ENCODE measurements around the gene PKHD1.
"Not testable (repeated sequence)": the region's sequence is repeated elsewhere in the genome, so short reads cannot be mapped to it uniquely, and the experiment has no call there.

Gene PKHD1

DNA sequence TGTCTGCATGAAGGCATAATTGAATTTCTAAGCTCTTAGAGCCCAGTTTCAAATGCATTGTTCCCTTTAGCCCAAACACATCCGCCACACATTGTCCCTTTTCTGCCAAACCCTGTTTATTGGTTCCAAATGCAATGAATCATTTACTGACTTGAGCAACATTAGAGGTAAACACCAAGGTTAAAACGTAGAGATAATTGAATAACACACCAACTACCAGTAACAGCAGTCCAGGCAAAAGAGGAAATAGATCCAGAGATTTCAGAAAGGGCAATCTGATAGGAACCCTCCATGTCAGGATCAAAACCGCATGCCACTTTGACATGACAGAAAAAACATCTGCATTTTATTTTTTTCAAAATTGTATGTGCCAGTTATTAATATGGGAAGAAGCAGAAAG lies 114.8 kb downstream of the PKHD1 start:
- H3K9me3 ChIP-seq (ENCODE audit: control insufficient read depth, insufficient read depth, low read length) = no peaks in the 10 kb centered on the region
- no peaks in the 10 kb centered on the region for H3K4me1 ChIP-seq (ENCODE audit: control insufficient read depth, insufficient read depth, low read length)
- no peak overlapping the region for H3K4me3 ChIP-seq (ENCODE audit: low read depth, low read length)
- no peaks in the 10 kb centered on the region for H3K27me3 ChIP-seq (ENCODE audit: control insufficient read depth, insufficient read depth, low read length)
- no peak overlapping the region for H3K9ac ChIP-seq (ENCODE audit: low read depth, low read length)
- no peaks in the 10 kb centered on the region for H3K36me3 ChIP-seq (ENCODE audit: control insufficient read depth, insufficient read depth, low read length)

DNA sequence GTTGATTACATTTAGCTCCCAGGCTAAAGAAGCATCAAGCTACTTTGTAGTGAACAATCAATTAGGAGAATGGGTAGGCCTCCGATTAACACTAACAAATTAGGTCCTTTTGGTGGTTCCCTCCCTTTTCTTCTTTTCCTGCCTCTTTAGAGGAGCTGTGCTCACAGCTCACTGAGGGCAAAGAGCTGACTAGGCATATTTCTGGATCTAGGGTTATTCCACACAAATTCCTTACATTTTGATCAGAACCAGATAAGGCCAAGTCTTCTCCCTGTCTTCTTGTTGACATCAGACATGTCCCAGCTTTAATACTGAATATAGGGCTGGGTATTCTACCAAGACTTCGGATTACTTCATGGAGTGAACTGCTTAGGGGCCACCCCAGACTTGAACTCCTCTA lies 119.1 kb downstream of the PKHD1 start:
- Histone ChIP-seq H3K4me1 (ENCODE audit: control insufficient read depth, insufficient read depth, low read length) (no peaks in the 10 kb centered on the region), H3K27me3 (ENCODE audit: control insufficient read depth, insufficient read depth, low read length) (no peaks in the 10 kb centered on the region), H3K36me3 (ENCODE audit: control insufficient read depth, insufficient read depth, low read length) (no peaks in the 10 kb centered on the region), H3K9ac (ENCODE audit: low read depth, low read length) (no peak overlapping the region), H3K9me3 (ENCODE audit: control insufficient read depth, insufficient read depth, low read length) (no peaks in the 10 kb centered on the region), H3K4me3 (ENCODE audit: low read depth, low read length) (no peak overlapping the region)

DNA sequence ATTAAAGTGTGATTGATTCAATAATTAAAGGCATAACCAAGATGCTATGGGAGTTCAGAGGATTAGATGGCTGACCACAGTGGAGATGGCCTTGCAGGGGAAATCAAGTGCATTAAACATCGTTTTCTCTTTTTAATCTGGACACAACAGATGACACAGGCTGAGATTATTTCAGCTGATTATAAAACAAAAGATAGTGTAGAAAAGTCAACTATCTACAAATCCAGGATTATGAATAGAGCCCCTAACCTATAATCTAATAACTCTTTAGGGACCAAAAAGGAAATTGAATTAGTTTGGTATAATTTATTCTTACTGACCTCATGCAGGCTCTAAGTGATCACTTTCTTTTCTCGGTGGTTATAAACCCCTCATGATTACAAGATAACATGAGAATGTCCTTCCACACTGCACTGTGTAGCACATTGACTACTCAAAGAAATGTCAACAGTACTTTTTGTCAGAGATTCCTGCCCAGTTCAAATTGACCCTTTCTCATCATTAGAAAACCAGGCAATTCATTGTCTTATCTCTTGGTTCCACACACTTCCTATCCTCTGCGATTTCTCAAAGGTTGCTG lies 122.1 kb downstream of the PKHD1 start:
- Histone ChIP-seq H3K27me3 (ENCODE audit: control insufficient read depth, insufficient read depth, low read length) (no peaks in the 10 kb centered on the region), H3K9ac (ENCODE audit: low read depth, low read length) (no peak overlapping the region), H3K4me3 (ENCODE audit: low read depth, low read length) (no peak overlapping the region)

DNA sequence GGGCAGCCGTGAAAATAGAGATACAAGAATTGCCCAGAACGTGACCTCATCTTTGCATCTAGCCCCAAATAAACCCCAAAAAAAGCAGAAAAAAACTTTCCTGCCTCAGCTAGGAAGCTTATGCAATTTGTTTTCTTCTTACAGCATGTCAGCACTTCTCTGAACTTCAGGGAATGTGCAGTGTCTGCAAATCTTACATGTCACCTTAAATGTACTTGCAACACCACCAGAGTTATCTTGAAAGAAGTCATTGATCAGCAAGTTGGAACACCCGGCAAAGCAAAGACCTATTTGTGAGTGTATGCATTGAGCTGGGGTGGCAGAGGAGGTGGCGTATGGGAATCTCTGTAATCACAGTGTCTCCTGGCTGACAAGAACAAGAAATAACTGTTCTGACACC lies 123.4 kb downstream of the PKHD1 start:
- Histone ChIP-seq H3K9me3 (ENCODE audit: control insufficient read depth, insufficient read depth, low read length) (no peaks in the 10 kb centered on the region), H3K4me1 (ENCODE audit: control insufficient read depth, insufficient read depth, low read length) (no peaks in the 10 kb centered on the region), H3K27me3 (ENCODE audit: control insufficient read depth, insufficient read depth, low read length) (no peaks in the 10 kb centered on the region), H3K4me3 (ENCODE audit: low read depth, low read length) (no peak overlapping the region), H3K36me3 (ENCODE audit: control insufficient read depth, insufficient read depth, low read length) (no peaks in the 10 kb centered on the region), H3K9ac (ENCODE audit: low read depth, low read length) (no peak overlapping the region)

More for the DNA sequence above, 122.1 kb downstream of the PKHD1 start:
- H3K4me1 ChIP-seq (ENCODE audit: control insufficient read depth, insufficient read depth, low read length) = no peaks in the 10 kb centered on the region
- H3K9me3 ChIP-seq (ENCODE audit: control insufficient read depth, insufficient read depth, low read length) = no peaks in the 10 kb centered on the region
- no peaks in the 10 kb centered on the region for H3K36me3 ChIP-seq (ENCODE audit: control insufficient read depth, insufficient read depth, low read length)

DNA sequence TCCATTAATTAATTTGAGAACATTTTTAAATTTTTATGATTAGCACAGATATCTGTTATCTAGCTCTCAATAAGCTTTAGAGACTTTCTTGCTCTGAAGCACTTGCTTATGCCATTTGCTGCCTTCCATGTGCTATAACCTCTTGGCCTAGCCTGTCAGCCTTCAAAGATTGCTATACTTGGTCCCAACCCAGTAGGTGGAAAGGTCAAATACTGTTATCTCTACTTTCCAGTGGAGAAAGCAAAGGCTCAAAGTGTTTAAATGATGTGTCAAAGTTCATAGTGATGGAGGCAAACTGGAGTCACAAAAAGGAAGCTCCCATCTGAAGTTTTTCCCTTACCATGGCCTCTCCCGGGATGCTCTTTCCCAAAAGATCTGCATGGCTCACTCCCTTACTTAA lies 125.1 kb downstream of the PKHD1 start:
- H3K36me3 ChIP-seq (ENCODE audit: control insufficient read depth, insufficient read depth, low read length) = no peaks in the 10 kb centered on the region
- no peak overlapping the region for H3K4me3 ChIP-seq (ENCODE audit: low read depth, low read length)
- no peaks in the 10 kb centered on the region for H3K27me3 ChIP-seq (ENCODE audit: control insufficient read depth, insufficient read depth, low read length)
- H3K4me1 ChIP-seq (ENCODE audit: control insufficient read depth, insufficient read depth, low read length) = no peaks in the 10 kb centered on the region
- no peak overlapping the region for H3K9ac ChIP-seq (ENCODE audit: low read depth, low read length)
- H3K9me3 ChIP-seq (ENCODE audit: control insufficient read depth, insufficient read depth, low read length) = no peaks in the 10 kb centered on the region

DNA sequence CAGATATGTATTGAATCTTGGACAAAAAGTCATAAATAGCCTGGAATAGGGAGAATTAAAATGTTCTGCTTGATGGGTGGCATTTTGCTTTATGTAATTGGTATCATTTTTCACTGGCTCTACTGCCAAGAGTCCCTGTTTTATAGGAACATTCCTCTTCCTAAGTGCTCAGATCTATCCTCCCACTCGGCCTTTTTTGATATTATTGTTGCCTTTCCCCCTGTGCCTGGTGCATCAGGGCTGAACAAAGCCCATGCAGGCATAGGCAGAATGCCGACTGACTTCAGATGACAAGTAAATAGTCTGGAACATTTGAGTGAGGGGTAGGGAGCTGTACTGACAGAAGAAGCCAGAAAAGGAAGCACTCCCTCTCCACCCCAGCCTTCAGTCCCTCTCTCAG lies 127.0 kb downstream of the PKHD1 start:
- H3K4me1 ChIP-seq (ENCODE audit: control insufficient read depth, insufficient read depth, low read length) = no peaks in the 10 kb centered on the region
- H3K27me3 ChIP-seq (ENCODE audit: control insufficient read depth, insufficient read depth, low read length) = no peaks in the 10 kb centered on the region
- no peak overlapping the region for H3K9ac ChIP-seq (ENCODE audit: low read depth, low read length)
- H3K4me3 ChIP-seq (ENCODE audit: low read depth, low read length) = no peak overlapping the region
- no peaks in the 10 kb centered on the region for H3K36me3 ChIP-seq (ENCODE audit: control insufficient read depth, insufficient read depth, low read length)
- H3K9me3 ChIP-seq (ENCODE audit: control insufficient read depth, insufficient read depth, low read length) = no peaks in the 10 kb centered on the region

DNA sequence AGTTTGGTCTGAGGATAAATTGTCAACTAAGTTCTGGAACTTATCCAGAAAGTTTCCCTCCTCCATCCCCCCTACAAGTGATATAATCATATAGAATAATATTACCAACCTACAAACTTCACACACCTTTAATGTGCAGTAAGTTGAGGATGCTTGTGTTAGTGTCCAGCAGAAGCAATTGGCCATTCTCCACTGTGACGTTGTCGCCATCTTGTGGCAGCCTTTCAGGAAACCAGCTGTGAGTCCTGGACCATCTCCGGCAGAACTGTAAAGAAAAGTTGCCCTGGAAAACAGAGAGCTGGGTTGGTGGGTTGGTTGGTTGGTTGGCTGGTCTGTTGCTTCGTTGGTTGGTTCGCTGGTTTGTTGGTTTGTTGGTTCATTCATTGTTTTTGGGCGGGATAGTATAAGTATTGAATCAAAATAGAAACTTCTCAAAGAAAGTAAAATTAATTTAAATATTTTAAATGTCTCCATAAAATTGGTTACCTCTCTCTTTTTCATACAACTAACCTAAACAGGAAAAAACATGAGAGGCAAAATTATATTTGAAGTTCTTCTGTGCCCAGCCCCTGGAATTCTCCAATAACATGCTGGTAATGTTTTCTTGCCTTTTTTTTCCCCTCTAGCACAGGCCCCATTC lies 127.5 kb downstream of the PKHD1 start:
- Histone ChIP-seq H3K4me1 (ENCODE audit: control insufficient read depth, insufficient read depth, low read length) (no peaks in the 10 kb centered on the region), H3K27me3 (ENCODE audit: control insufficient read depth, insufficient read depth, low read length) (no peaks in the 10 kb centered on the region), H3K9me3 (ENCODE audit: control insufficient read depth, insufficient read depth, low read length) (no peaks in the 10 kb centered on the region), H3K9ac (ENCODE audit: low read depth, low read length) (no peak overlapping the region), H3K4me3 (ENCODE audit: low read depth, low read length) (no peak overlapping the region), H3K36me3 (ENCODE audit: control insufficient read depth, insufficient read depth, low read length) (no peaks in the 10 kb centered on the region)

DNA sequence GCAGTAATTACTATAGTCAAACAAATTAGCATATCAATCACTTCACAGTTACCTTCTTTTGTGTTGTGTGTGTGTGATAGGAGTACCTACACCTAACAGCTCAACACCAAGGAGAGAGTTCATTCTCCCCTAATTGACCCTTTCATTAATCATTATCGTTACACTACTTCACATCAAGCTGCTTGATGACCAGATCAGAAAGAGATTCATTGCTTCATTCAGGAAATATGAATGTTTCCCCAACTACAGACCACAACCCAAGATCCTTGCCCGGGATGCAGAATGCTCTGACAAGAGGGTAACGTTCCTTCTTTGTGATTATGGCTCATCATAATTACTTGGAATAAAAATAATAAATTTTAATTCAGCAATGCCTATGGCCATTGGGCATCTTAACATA lies 132.7 kb downstream of the PKHD1 start:
- Histone ChIP-seq H3K27me3 (ENCODE audit: control insufficient read depth, insufficient read depth, low read length) (no peaks in the 10 kb centered on the region), H3K9me3 (ENCODE audit: control insufficient read depth, insufficient read depth, low read length) (no peaks in the 10 kb centered on the region), H3K4me3 (ENCODE audit: low read depth, low read length) (no peak overlapping the region), H3K36me3 (ENCODE audit: control insufficient read depth, insufficient read depth, low read length) (no peaks in the 10 kb centered on the region), H3K9ac (ENCODE audit: low read depth, low read length) (no peak overlapping the region), H3K4me1 (ENCODE audit: control insufficient read depth, insufficient read depth, low read length) (no peaks in the 10 kb centered on the region)

DNA sequence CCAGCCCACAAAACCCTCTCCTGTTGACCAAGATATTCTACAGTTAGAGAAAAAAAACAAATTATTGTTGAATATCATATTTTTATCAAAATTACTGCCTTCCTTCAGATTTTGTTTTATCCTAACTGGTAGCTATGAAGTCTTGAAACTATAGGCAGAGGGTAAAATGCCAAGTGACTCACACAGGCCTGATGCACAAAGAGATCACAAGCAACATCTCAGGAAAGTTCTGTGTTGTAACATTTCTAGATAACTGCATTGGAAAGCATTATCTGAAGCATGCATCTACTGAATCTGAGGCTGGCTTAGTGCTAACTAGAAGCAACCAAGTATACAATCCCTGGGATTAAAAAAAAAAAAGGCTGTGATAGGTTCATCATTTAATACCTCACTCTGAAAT lies 134.2 kb downstream of the PKHD1 start:
- Histone ChIP-seq H3K4me1 (ENCODE audit: control insufficient read depth, insufficient read depth, low read length) (no peaks in the 10 kb centered on the region), H3K36me3 (ENCODE audit: control insufficient read depth, insufficient read depth, low read length) (no peaks in the 10 kb centered on the region), H3K9me3 (ENCODE audit: control insufficient read depth, insufficient read depth, low read length) (no peaks in the 10 kb centered on the region), H3K4me3 (ENCODE audit: low read depth, low read length) (no peak overlapping the region), H3K9ac (ENCODE audit: low read depth, low read length) (no peak overlapping the region), H3K27me3 (ENCODE audit: control insufficient read depth, insufficient read depth, low read length) (no peaks in the 10 kb centered on the region)

DNA sequence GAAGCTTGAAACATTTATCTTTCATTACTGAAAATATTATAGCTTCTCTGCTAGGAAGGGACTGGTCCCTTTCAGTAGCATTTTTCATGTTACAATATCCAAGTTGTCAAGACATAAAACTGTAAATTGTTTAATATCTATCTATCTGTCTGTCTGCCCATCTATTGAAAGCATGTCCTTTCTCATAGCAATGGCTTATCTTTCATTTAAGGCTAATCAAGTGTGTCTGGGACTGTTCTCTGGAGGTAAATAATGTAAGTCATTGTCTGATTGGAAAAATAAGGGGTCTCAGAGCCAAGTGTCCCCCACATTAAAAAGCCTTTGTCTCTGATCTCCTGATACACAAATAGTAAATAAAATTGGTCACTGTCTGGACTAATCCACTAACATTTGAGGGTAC lies 135.5 kb downstream of the PKHD1 start:
- H3K4me1 ChIP-seq (ENCODE audit: control insufficient read depth, insufficient read depth, low read length) = no peaks in the 10 kb centered on the region
- H3K9me3 ChIP-seq (ENCODE audit: control insufficient read depth, insufficient read depth, low read length) = no peaks in the 10 kb centered on the region
- no peak overlapping the region for H3K9ac ChIP-seq (ENCODE audit: low read depth, low read length)
- H3K36me3 ChIP-seq (ENCODE audit: control insufficient read depth, insufficient read depth, low read length) = no peaks in the 10 kb centered on the region
- no peaks in the 10 kb centered on the region for H3K27me3 ChIP-seq (ENCODE audit: control insufficient read depth, insufficient read depth, low read length)
- H3K4me3 ChIP-seq (ENCODE audit: low read depth, low read length) = no peak overlapping the region

DNA sequence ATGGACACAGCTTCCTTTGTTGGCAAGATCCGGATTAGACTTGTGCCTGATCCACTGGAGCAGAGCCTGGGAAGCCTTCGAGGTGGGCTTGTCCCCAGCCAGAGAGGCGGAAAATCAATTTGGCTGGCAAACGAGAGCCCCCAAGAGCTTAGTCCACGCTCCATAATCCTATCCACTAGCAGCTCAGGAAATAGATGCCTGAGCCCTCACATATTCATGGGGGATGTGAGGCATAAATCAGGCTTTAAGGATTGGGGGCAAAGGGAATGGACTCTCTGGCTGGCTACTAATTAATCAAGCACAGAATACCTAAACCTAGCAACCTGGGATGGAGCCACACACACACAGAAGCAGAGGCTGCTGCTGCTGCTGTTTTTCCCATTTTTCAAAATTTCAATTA lies 137.9 kb downstream of the PKHD1 start:
- H3K27me3 ChIP-seq (ENCODE audit: control insufficient read depth, insufficient read depth, low read length) = no peaks in the 10 kb centered on the region
- H3K4me1 ChIP-seq (ENCODE audit: control insufficient read depth, insufficient read depth, low read length) = no peaks in the 10 kb centered on the region
- no peak overlapping the region for H3K9ac ChIP-seq (ENCODE audit: low read depth, low read length)
- H3K9me3 ChIP-seq (ENCODE audit: control insufficient read depth, insufficient read depth, low read length) = no peaks in the 10 kb centered on the region
- no peak overlapping the region for H3K4me3 ChIP-seq (ENCODE audit: low read depth, low read length)
- no peaks in the 10 kb centered on the region for H3K36me3 ChIP-seq (ENCODE audit: control insufficient read depth, insufficient read depth, low read length)

DNA sequence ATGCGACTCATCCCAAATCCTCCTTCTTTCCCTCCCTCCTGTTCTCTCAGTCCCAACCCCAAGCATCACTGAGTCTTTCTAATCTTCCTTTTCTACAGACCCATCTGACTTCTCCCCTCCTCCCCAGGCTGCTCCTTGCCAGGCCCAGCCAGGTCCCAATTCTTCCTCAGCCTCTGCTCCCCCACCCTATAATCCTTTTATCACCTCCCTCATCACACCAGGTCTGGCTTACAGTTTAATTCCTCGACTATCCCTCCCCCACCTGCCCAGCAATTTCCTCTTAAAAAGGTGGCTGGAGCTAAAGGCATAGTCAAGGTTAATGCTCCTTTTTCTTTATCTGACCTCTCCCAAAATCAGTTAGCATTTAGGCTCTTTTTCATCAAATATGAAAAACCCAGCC lies 147.7 kb downstream of the PKHD1 start:
- not testable (repeated sequence) for H3K27me3 ChIP-seq (ENCODE audit: control insufficient read depth, insufficient read depth, low read length); H3K9ac ChIP-seq (ENCODE audit: low read depth, low read length); H3K9me3 ChIP-seq (ENCODE audit: control insufficient read depth, insufficient read depth, low read length); H3K4me1 ChIP-seq (ENCODE audit: control insufficient read depth, insufficient read depth, low read length); H3K36me3 ChIP-seq (ENCODE audit: control insufficient read depth, insufficient read depth, low read length); H3K4me3 ChIP-seq (ENCODE audit: low read depth, low read length)

Measured in iPS-15b (cell line).